GM23338 (cell line): ENCODE results near the gene TYMP. TPM values are rescaled to one million over a fixed set of nuclear protein-coding genes. Genes with fewer than 3 reads are reported as not detected.

Experiments
- ATAC-seq: fragments of 200-7000 bp; cut with Tn5 transposase; 3 replicates; pipeline ENCODE4 v1.9.1; 2020
- DNase-seq: peaks from one replicate; pipeline ENCODE4 v3.0.0-alpha.2; 2015; ENCODE audit warnings: low spot score
- H2AFZ ChIP-seq: fragments of 200-600 bp; sonication (generic); 2 replicates; pipeline ENCODE4 v1.8.0; 2016; ENCODE audit warnings: antibody characterized with exemption, mild to moderate bottlenecking, moderate library complexity
- H3F3A ChIP-seq: fragments of 200-600 bp; sonication (generic); replicated peaks from 2 replicates; pipeline ENCODE4 v1.8.0; 2017; ENCODE audit warnings: antibody characterized with exemption, mixed run types, low read depth
- H3K27ac ChIP-seq: fragments of 200-600 bp; sonication (generic); 2 replicates; pipeline ENCODE4 v1.6.1; 2016; ENCODE audit warnings: low read depth
- H3K27me3 ChIP-seq: fragments of 200-600 bp; sonication (generic); 2 replicates; pipeline ENCODE4 v1.8.0; 2016; ENCODE audit warnings: mild to moderate bottlenecking, mixed run types, moderate library complexity; ENCODE audit not compliant: insufficient read depth
- H3K36me3 ChIP-seq: fragments of 200-600 bp; sonication (generic); 2 replicates; pipeline ENCODE4 v1.8.0; 2016; ENCODE audit warnings: mild to moderate bottlenecking; ENCODE audit not compliant: insufficient read depth
- H3K4me1 ChIP-seq: fragments of 200-600 bp; sonication (generic); 2 replicates; pipeline ENCODE4 v1.8.0; 2016; ENCODE audit warnings: mild to moderate bottlenecking, moderate library complexity; ENCODE audit not compliant: insufficient read depth
- H3K4me2 ChIP-seq: fragments of 200-600 bp; sonication (generic); 2 replicates; pipeline ENCODE4 v1.7.1; 2017; ENCODE audit warnings: mixed run types
- H3K4me3 ChIP-seq: fragments of 200-600 bp; sonication (generic); 2 replicates; pipeline ENCODE4 v1.6.1; 2016; ENCODE audit warnings: mixed run types
- H3K79me2 ChIP-seq: fragments of 200-600 bp; sonication (generic); replicated peaks from 2 replicates; pipeline ENCODE4 v1.8.0; 2017; ENCODE audit warnings: mild to moderate bottlenecking; ENCODE audit not compliant: insufficient read depth
- H3K9me2 ChIP-seq: fragments of 200-600 bp; sonication (generic); 2 replicates; pipeline ENCODE4 v1.8.0; 2017; ENCODE audit not compliant: insufficient read depth
- H4K20me1 ChIP-seq: fragments of 200-600 bp; sonication (generic); replicated peaks from 2 replicates; pipeline ENCODE4 v1.8.0; 2017; ENCODE audit warnings: mild to moderate bottlenecking; ENCODE audit not compliant: insufficient read depth
- H3K27ac Mint-ChIP-seq: 2 replicates; pipeline ENCODE4 v1.8.0; 2020; ENCODE audit warnings: inconsistent platforms, mild to moderate bottlenecking, moderate library complexity, mixed read lengths
- H3K27me3 Mint-ChIP-seq: 3 replicates; pipeline ENCODE4 v1.8.0; 2022; ENCODE audit warnings: low read depth, mild to moderate bottlenecking, moderate library complexity, mixed read lengths, inconsistent platforms; ENCODE audit not compliant: insufficient read depth, poor library complexity
- H3K36me3 Mint-ChIP-seq: 3 replicates; pipeline ENCODE4 v1.8.0; 2021; ENCODE audit warnings: low read depth, mild to moderate bottlenecking, inconsistent platforms, moderate library complexity, mixed read lengths
- H3K4me1 Mint-ChIP-seq: 3 replicates; pipeline ENCODE4 v1.8.0; 2020; ENCODE audit warnings: mild to moderate bottlenecking, inconsistent platforms, mixed read lengths
- H3K4me3 Mint-ChIP-seq: 3 replicates; pipeline ENCODE4 v1.8.0; 2021; ENCODE audit warnings: moderate library complexity, mild to moderate bottlenecking, inconsistent platforms, mixed read lengths
- H3K9me3 Mint-ChIP-seq: 3 replicates; pipeline ENCODE4 v1.8.0; 2020; ENCODE audit warnings: moderate library complexity, mild to moderate bottlenecking, inconsistent platforms, mixed read lengths
- CREB1 ChIP-seq: fragments of 250-450 bp; sonication (Bioruptor Pico); IDR thresholded peaks from 2 replicates; pipeline ENCODE4 v1.5.0; 2020; ENCODE audit warnings: low read depth, mild to moderate bottlenecking, moderate library complexity
- CTCF ChIP-seq, 2 experiments: fragments of 200-600 bp in 1 of 2; sonication (generic) in 1 of 2; conservative IDR thresholded peaks; 2 replicates each; pipeline versions ENCODE4 v1.5.1 to v1.6.1; 2016 to 2017; ENCODE audit warnings: antibody characterized with exemption in 2 of 2, low read depth in 2 of 2, mild to moderate bottlenecking in 2 of 2, moderate library complexity in 1 of 2
- ETS1 ChIP-seq: IDR thresholded peaks from 2 replicates; pipeline ENCODE4 v1.6.1; 2016; ENCODE audit warnings: antibody characterized with exemption
- EZH2phosphoT487 ChIP-seq: fragments of 200-600 bp; sonication (generic); IDR thresholded peaks from one replicate; pipeline ENCODE4 v1.8.1; 2018; ENCODE audit warnings: antibody characterized with exemption; ENCODE audit not compliant: unreplicated experiment
- JUNB ChIP-seq: IDR thresholded peaks from one replicate; pipeline ENCODE4 v1.6.1; 2016; ENCODE audit warnings: antibody characterized with exemption; ENCODE audit not compliant: unreplicated experiment
- NANOG ChIP-seq: IDR thresholded peaks from 2 replicates; pipeline ENCODE4 v1.6.1; 2016; ENCODE audit warnings: antibody characterized with exemption, borderline replicate concordance
- POLR2AphosphoS5 ChIP-seq: IDR thresholded peaks from 2 replicates; pipeline ENCODE4 v1.6.1; 2016; ENCODE audit warnings: antibody characterized with exemption, low read depth
- REST ChIP-seq: IDR thresholded peaks from one replicate; pipeline ENCODE4 v1.6.1; 2018; ENCODE audit warnings: antibody characterized with exemption; ENCODE audit not compliant: unreplicated experiment
- STAT1 ChIP-seq: IDR thresholded peaks from one replicate; pipeline ENCODE4 v1.6.1; 2016; ENCODE audit warnings: antibody characterized with exemption; ENCODE audit not compliant: unreplicated experiment
- ZNF114 ChIP-seq: fragments of 250-450 bp; sonication (Bioruptor Pico); IDR thresholded peaks from 2 replicates; pipeline ENCODE4 v1.5.0; 2020; ENCODE audit warnings: mild to moderate bottlenecking, moderate library complexity
- ZNF462 ChIP-seq: fragments of 250-450 bp; sonication (Bioruptor Pico); IDR thresholded peaks from 2 replicates; pipeline ENCODE4 v1.5.0; 2020; ENCODE audit warnings: mild to moderate bottlenecking, moderate library complexity
- polyA plus RNA-seq: library from polyadenylated mRNA; unstranded; fragments of >200 nt; fragmentation: Nextera tagmentation; extraction: Ambion mirVana; gene quantifications from 2 replicates; pipeline ENCODE4 v1.2.1, GENCODE V29; 2016
- total RNA-seq: library from RNA; depleted of rRNA; stranded (reverse); fragments of >200 nt; shearing (Covaris generic); gene quantifications from 2 replicates; pipeline ENCODE4 v1.2.3, GENCODE V29; 2014

The TYMP gene
- total and polyA plus RNA-seq, 2 experiments from 2014 or later, result 0.28 to 1.8 TPM

- TF ChIP-seq EZH2phosphoT487 (no peak), CTCF (conservative IDR thresholded peaks at IDR 0.05; ENCODE audit: low read depth in 2 of 2) (no peak), JUNB (no peak), REST (no peak), NANOG (no peak), ETS1 (no peak), ZNF114 (CRISPR knock-in tag) (no peak), STAT1 (no peak), POLR2AphosphoS5 (no peak), CREB1 (CRISPR knock-in tag) (no peak), ZNF462 (CRISPR knock-in tag) (no peak)
- no peaks in the 10 kb centered on the region for H4K20me1 ChIP-seq
- no peaks in the 10 kb centered on the region for H3K9me2 ChIP-seq
- ATAC-seq, result peak; percentile 51
- H3K27me3 Mint-ChIP-seq, result peaks cover 27% of the 10 kb centered on the region
- peak overlapping the region; percentile 87 for H3K4me2 ChIP-seq
- H3K4me3 Mint-ChIP-seq, result peak overlapping the region; percentile 79
- H3K27ac Mint-ChIP-seq, result no peak overlapping the region
- peaks cover 3% of the 10 kb centered on the region; the same call in 2 of the 3 replicates for H3K4me1 Mint-ChIP-seq
- H3K4me1 ChIP-seq, result no peaks in the 10 kb centered on the region
- no peaks in the 10 kb centered on the region; the same call in 2 of the 3 replicates for H3K9me3 Mint-ChIP-seq
- H3K36me3 ChIP-seq, result no peaks in the 10 kb centered on the region
- H3K36me3 Mint-ChIP-seq, result 0 out of 3 replicates have a peak, but pooled peaks cover 3% of the 10 kb centered on the region
- H2AFZ ChIP-seq, result peak overlapping the region; percentile 86
- H3K4me3 ChIP-seq, result peak overlapping the region; percentile 79
- no peak overlapping the region for H3K27ac ChIP-seq
- peaks cover 23% of the 10 kb centered on the region for H3K27me3 ChIP-seq
- peak; percentile 61 for DNase-seq
- no peaks in the 10 kb centered on the region for H3F3A ChIP-seq
- H3K79me2 ChIP-seq, result no peaks in the 10 kb centered on the region
These were observed 47.4 kb downstream of the TYMP start for GRCh38 chr22:50482107-50483074.
